Retinal pigment epithelial cell (primary cell): ENCODE data around the gene MME.

Experiments
- DNase-seq: peaks from one replicate; pipeline ENCODE4 v3.0.0-alpha.2; 2010; ENCODE audit warnings: low read depth
- H3K4me3 ChIP-seq: 2 replicates; pipeline ENCODE4 v1.5.1; 2011; ENCODE audit warnings: mild to moderate bottlenecking, low read length, control low read depth, moderate library complexity
- CTCF ChIP-seq: conservative IDR thresholded peaks from 2 replicates; pipeline ENCODE4 v1.5.1; 2011; ENCODE audit warnings: low read depth, low read length, control low read depth, inconsistent platforms

The MME gene

DNA sequence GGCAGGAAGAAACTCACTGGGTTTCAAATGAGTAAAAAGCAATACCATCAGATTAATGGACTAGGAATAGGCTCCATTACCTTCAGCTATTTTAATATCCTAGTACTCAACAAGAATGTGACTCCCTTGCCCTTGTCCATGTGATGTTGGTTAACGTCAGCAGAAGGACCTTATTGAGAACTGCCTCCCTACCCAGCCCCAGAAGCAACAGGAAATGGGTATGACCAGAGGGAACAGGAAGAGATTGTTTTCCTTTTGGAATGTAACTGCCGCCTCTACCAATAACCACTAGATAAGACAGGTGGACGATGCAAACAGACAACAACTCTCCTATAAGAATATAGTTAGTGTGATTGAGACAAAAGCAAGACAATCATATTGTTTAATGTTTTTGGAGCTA lies 10.4 kb upstream of the MME start:
- peak; percentile 74 for DNase-seq
- no peak overlapping the region for H3K4me3 ChIP-seq
- no peak for TF ChIP-seq CTCF

GRCh38 chr3:155070316-155070715 lies 9.8 kb upstream of the MME start:
- H3K4me3 ChIP-seq: no peak overlapping the region
- DNase-seq: no peak
- no peak for TF ChIP-seq CTCF

DNA sequence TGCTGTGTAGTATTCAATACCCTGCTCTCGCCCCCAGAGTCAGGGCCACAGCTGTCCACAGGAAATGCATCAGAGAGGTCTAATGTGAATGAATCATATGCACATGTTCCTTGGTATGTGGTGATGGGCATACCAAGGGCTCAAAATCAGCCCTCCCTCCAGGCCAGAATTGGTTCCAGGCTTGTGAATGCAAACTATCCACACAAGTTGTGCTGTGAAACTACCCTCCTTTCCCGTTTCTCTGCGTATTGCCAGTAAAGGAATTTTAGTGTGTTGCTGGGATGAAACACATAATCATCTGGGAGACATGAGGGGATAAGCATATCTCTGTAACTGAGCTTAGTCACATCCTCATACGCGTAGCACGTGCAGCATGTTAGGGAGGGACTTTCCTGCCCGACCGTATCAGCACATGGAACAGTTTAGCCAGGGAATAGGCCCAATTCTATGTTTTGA lies 9.2 kb upstream of the MME start:
- DNase-seq: peak; percentile 95
- no peak for TF ChIP-seq CTCF
- H3K4me3 ChIP-seq: no peak overlapping the region

DNA sequence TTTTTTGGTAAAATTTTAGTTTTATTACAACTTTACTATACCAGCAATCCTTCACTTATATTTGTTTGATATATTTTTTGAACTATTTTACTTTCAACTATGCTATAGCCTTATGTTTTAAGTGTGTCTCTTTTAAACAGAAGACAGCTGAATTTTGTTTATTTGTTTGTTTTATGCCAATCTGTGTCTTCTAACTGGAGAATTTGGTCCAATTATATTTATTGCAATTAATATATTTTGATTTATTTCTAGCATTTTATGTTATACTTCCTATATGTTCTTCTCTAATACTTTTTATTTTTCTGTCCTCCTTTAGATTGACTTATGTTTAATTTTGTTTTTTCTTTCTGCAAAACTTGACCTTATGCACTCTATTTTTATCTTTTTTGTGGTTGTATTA lies 4.9 kb upstream of the MME start:
- no peak for TF ChIP-seq CTCF
- H3K4me3 ChIP-seq: no peak overlapping the region
- no peak for DNase-seq

- DNase-seq: no peak
- H3K4me3 ChIP-seq: no peak overlapping the region
- TF ChIP-seq CTCF: no peak
These were observed 3.2 kb upstream of the MME start for GRCh38 chr3:155076888-155077287.

DNA sequence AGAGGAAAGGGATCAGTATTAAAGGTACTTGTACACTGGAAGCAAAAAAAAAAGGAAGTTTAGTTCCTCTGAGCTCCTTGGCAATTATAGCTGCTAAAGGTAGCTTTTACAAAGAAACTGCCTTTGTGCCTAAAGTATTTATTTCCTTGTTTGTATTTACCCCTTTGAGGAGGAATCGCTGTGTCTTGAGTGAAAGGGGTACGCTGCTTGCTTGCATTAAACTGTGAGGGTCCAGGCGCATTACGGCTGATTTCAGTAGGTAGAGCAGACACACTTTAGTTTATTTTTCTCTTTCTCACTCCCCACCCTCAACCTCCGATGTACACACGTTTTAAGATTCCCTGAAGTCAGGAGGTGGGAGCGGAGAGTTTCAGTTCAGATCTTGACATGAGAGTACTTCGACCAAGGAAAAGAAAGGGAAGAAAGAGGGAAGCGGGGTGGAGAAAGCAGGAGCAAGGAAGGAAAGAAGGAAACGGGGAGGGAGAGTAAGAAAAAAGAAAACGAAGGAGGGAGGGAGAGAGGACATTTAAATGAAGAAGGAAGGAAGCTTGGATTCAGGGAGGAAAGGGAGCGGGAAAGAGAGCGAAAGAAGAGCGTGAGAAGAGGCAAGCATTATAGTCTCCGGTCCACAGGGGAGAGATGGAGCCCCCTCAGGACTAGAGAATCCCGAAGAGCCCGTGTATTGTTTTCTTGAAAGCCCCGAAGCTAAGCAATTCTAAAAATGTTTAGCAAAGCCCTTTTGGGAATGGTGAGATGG lies 1.2 kb upstream of the MME start:
- H3K4me3 ChIP-seq: peak overlapping the region; percentile 76
- peak; percentile 1 for TF ChIP-seq CTCF
- DNase-seq: no peak

GRCh38 chr3:155079468-155079745 lies 712 bp upstream of the MME start:
- peak overlapping the region; percentile 76 for H3K4me3 ChIP-seq
- peak; percentile 0 for TF ChIP-seq CTCF
- DNase-seq: no peak
